H1 (cell line): ENCODE results near the gene MICALL2.

Experiments
- BACH1 ChIP-seq: IDR thresholded peaks from 2 replicates; pipeline ENCODE4 v1.6.1; 2012; ENCODE audit warnings: low read length, improper control_type of control experiment
- CBX5 ChIP-seq: fragments of 300-800, 300-1000 bp; sonication (generic); IDR thresholded peaks from 2 replicates; pipeline ENCODE4 v1.7.1; 2016; ENCODE audit warnings: antibody characterized with exemption, low read length, low read depth
- CTCF ChIP-seq, 3 experiments: IDR thresholded peaks; 1 replicate in 2 of 3; 2 replicates in 1 of 3; pipeline versions ENCODE4 v1.5.1 to v1.6.1; 2011; ENCODE audit warnings: low read length in 3 of 3, mild to moderate bottlenecking in 3 of 3, inconsistent platforms in 2 of 3, low read depth in 1 of 3, moderate library complexity in 1 of 3; ENCODE audit not compliant: insufficient read depth in 1 of 3; ENCODE audit errors: control extremely low read depth in 1 of 3
- EP300 ChIP-seq, 2 experiments: IDR thresholded peaks; 1 replicate in 1 of 2; 2 replicates in 1 of 2; pipeline ENCODE4 v1.6.1; 2011 to 2012; ENCODE audit warnings: low read depth in 2 of 2, low read length in 2 of 2, mild to moderate bottlenecking in 2 of 2, borderline replicate concordance in 1 of 2, inconsistent platforms in 1 of 2, moderate library complexity in 1 of 2
- FOSL1 ChIP-seq: IDR thresholded peaks from 2 replicates; pipeline ENCODE4 v1.6.1; 2011; ENCODE audit warnings: mild to moderate bottlenecking, low read depth, low read length, moderate library complexity; ENCODE audit not compliant: insufficient read depth
- MAX ChIP-seq: IDR thresholded peaks from 2 replicates; pipeline ENCODE4 v1.6.1; 2012; ENCODE audit warnings: inconsistent platforms
- POLR2A ChIP-seq, 2 experiments: IDR thresholded peaks; 1 replicate in 1 of 2; 2 replicates in 1 of 2; pipeline ENCODE4 v1.6.1; 2011; ENCODE audit warnings: low read depth in 2 of 2, low read length in 2 of 2, mild to moderate bottlenecking in 2 of 2; ENCODE audit errors: control extremely low read depth in 1 of 2
- RAD21 ChIP-seq, 2 experiments: IDR thresholded peaks in 1 of 2; conservative IDR thresholded peaks in 1 of 2; 2 replicates each; pipeline ENCODE4 v1.6.1; 2011; ENCODE audit warnings: low read depth in 2 of 2, low read length in 2 of 2, improper control_type of control experiment in 1 of 2, inconsistent platforms in 1 of 2, mild to moderate bottlenecking in 1 of 2, moderate library complexity in 1 of 2
- SP1 ChIP-seq: IDR thresholded peaks from 2 replicates; pipeline ENCODE4 v1.6.1; 2011; ENCODE audit warnings: low read depth, low read length
- SP2 ChIP-seq: IDR thresholded peaks from 2 replicates; pipeline ENCODE4 v1.6.1; 2012; ENCODE audit warnings: mild to moderate bottlenecking, low read length, inconsistent platforms
- YY1 ChIP-seq: IDR thresholded peaks from 2 replicates; pipeline ENCODE4 v1.6.1; 2011; ENCODE audit warnings: low read depth, mild to moderate bottlenecking, low read length
- ZNF274 ChIP-seq: IDR thresholded peaks from 2 replicates; pipeline ENCODE4 v1.7.0; 2012; ENCODE audit warnings: low read length, borderline replicate concordance; ENCODE audit errors: extremely low read depth

- TF ChIP-seq ZNF274 (no peak), POLR2A (IDR thresholded peaks at IDR 0.05; ENCODE audit: control extremely low read depth in 1 of 2, low read depth in 2 of 2, low read length in 2 of 2) (no peak), CTCF (IDR thresholded peaks at IDR 0.05; ENCODE audit: control extremely low read depth in 1 of 3, insufficient read depth in 1 of 3, low read depth in 1 of 3, low read length in 3 of 3) (no peak), CBX5 (no peak), SP1 (no peak), EP300 (IDR thresholded peaks at IDR 0.05; ENCODE audit: borderline replicate concordance in 1 of 2, low read depth in 2 of 2, low read length in 2 of 2) (no peak), RAD21 (IDR thresholded peaks at IDR 0.05 in 1 of 2, conservative IDR thresholded peaks at IDR 0.05 in 1 of 2; ENCODE audit: low read depth in 2 of 2, low read length in 2 of 2) (no peak), BACH1 (no peak), MAX (no peak), FOSL1 (no peak), SP2 (no peak), YY1 (no peak)
Measured at GRCh38 chr7:1411414-1411813, 47.9 kb downstream of the MICALL2 start.
